ENCODE measurements around the gene ABLIM2. TPM values are rescaled to one million over a fixed set of nuclear protein-coding genes. Genes with fewer than 3 reads are reported as not detected.

Gene ABLIM2
- total and polyA plus RNA-seq, 2 of the 13 experiments (the other 11 are each of a cell fraction or from before 2014, with no cell fraction given) = 0.20 to 0.37 TPM

- ATAC-seq (peak; percentile 68), FAIRE-seq (peak; percentile 85), DNase-seq (ENCODE audit: low spot score) (peak; percentile 69)
- no peak overlapping the region for H3K27ac ChIP-seq (ENCODE audit: extremely low read length, insufficient read depth, low read length)
- peaks cover 32% of the 10 kb centered on the region for H3K4me1 ChIP-seq (ENCODE audit: insufficient read depth, low read length)
- H3K4me3 ChIP-seq (replicated peaks in 1 of 3; ENCODE audit: insufficient read depth in 1 of 3, low read depth in 2 of 3, low read length in 3 of 3) = no peak overlapping the region
- H3K79me2 ChIP-seq (ENCODE audit: insufficient read depth, low read length) = no peaks in the 10 kb centered on the region
- intact Hi-C loops (cut with micrococcal nuclease; ENCODE audit: unreplicated experiment) (loop anchor here (1.0 to 10.0 kb wide), 5 partner anchors 60 to 215 kb away; no protein-coding TSS in a partner anchor), in situ Hi-C loops (cut with HindIII; ENCODE audit: extremely low pct_ligation_motif_present, low pct_unique_long_range_greater_than_20kb) (loop anchor here (5.0 kb wide), 1 partner anchor 185 kb away; no protein-coding TSS in a partner anchor)
- peak overlapping the region; percentile 45 for H3K4me2 ChIP-seq (ENCODE audit: low read depth, low read length)
- no peaks in the 10 kb centered on the region for H3K36me3 ChIP-seq (replicated peaks in 1 of 2; ENCODE audit: control insufficient read depth in 1 of 2, insufficient read depth in 2 of 2, low read length in 2 of 2)
- ChIA-PET CTCF (ENCODE audit: low intra/inter-chr PET ratio, low total read pairs) (interaction anchor here (1.3 to 4.0 kb wide), 5 partner anchors 111 to 226 kb away, joined by 3 to 44 read pairs (median 5); no protein-coding TSS in a partner anchor), POLR2A (interaction anchor here (1.4 kb wide), 1 partner anchor 182 kb away, joined by 8 read pairs; no protein-coding TSS in a partner anchor)
- no peak overlapping the region for H2AFZ ChIP-seq (ENCODE audit: low read length)
- no peaks in the 10 kb centered on the region for H4K20me1 ChIP-seq (ENCODE audit: insufficient read depth, low read length)
- H3K9me3 ChIP-seq (ENCODE audit: low read length) = no peaks in the 10 kb centered on the region
- 45% methylated on average over 7 of the region's 10 CpGs for WGBS (ENCODE audit: low lambda C conversion rate)
- BruUV-seq (replicated peaks) = no TSS peak
- H3K9ac ChIP-seq (ENCODE audit: insufficient read depth, low read depth, low read length) = no peak overlapping the region
- H3K27me3 ChIP-seq (ENCODE audit: control insufficient read depth in 1 of 2, insufficient read depth in 2 of 2, low read length in 2 of 2) = peaks cover 6 to 36% of the 10 kb centered on the region in 2 experiments
- peak; percentile 89 for TF ChIP-seq SMC3 (IDR thresholded peaks at IDR 0.05; ENCODE audit: low read length)
- peak; percentile 53; the same call in 1 of the 2 replicates for TF ChIP-seq HNF1B (CRISPR knock-in tag; IDR thresholded peaks at IDR 0.05)
- TF ChIP-seq SOX13 (IDR thresholded peaks at IDR 0.05) = no peak
- no peak for TF ChIP-seq SOX13 (CRISPR knock-in tag; conservative IDR thresholded peaks at IDR 0.05 in 1 of 2, IDR thresholded peaks at IDR 0.05 in 1 of 2)
- TF ChIP-seq XRCC5 (optimal IDR thresholded peaks at IDR 0.05; ENCODE audit: low read length) = peak; percentile 36
- no peak for TF ChIP-seq ZNF138 (CRISPR knock-in tag; IDR thresholded peaks at IDR 0.05; ENCODE audit: low read depth)
- TF ChIP-seq STAG1 (CRISPR knock-in tag; IDR thresholded peaks at IDR 0.05) = peak; percentile 95
- peak; percentile 57; the same call in 1 of the 2 replicates for TF ChIP-seq ZNF619 (CRISPR knock-in tag; IDR thresholded peaks at IDR 0.05)
- TF ChIP-seq RBAK (CRISPR knock-in tag; IDR thresholded peaks at IDR 0.05) = no peak
- no peak for TF ChIP-seq NFE2L2 (IDR thresholded peaks at IDR 0.05; ENCODE audit: low read length)
- TF ChIP-seq CTCF (CRISPR knock-in tag; IDR thresholded peaks at IDR 0.05) = peak; percentile 95
- TF ChIP-seq FOSL2 (CRISPR knock-in tag; IDR thresholded peaks at IDR 0.05) = peak; percentile 18; the same call in 1 of the 2 replicates
- no peak for TF ChIP-seq ZNF615 (CRISPR knock-in tag; IDR thresholded peaks at IDR 0.05; ENCODE audit: borderline replicate concordance)
- 0 out of 2 replicates have a peak, but pooled peaks have one; percentile 34 for TF ChIP-seq TARDBP (CRISPR knock-in tag; IDR thresholded peaks at IDR 0.05)
- 0 out of 2 replicates have a peak, but pooled peaks have one; percentile 23 for TF ChIP-seq ZNF574 (CRISPR knock-in tag; IDR thresholded peaks at IDR 0.05)
- no peak for TF ChIP-seq ZFP1 (CRISPR knock-in tag; IDR thresholded peaks at IDR 0.05)
- peak; percentile 23; the same call in 1 of the 2 replicates for TF ChIP-seq BCL6 (CRISPR knock-in tag; IDR thresholded peaks at IDR 0.05)
- TF ChIP-seq SRF (IDR thresholded peaks at IDR 0.05; ENCODE audit: low read depth, low read length) = no peak
- peak; percentile 11; the same call in 1 of the 2 replicates for TF ChIP-seq ZMYM4 (CRISPR knock-in tag; IDR thresholded peaks at IDR 0.05)
Observed at GRCh38 chr4:7987148-7987989, 171.2 kb downstream of the ABLIM2 start.

All from HepG2 (cell line).